ENCODE data around the gene ATIC.

The ATIC gene

DNA sequence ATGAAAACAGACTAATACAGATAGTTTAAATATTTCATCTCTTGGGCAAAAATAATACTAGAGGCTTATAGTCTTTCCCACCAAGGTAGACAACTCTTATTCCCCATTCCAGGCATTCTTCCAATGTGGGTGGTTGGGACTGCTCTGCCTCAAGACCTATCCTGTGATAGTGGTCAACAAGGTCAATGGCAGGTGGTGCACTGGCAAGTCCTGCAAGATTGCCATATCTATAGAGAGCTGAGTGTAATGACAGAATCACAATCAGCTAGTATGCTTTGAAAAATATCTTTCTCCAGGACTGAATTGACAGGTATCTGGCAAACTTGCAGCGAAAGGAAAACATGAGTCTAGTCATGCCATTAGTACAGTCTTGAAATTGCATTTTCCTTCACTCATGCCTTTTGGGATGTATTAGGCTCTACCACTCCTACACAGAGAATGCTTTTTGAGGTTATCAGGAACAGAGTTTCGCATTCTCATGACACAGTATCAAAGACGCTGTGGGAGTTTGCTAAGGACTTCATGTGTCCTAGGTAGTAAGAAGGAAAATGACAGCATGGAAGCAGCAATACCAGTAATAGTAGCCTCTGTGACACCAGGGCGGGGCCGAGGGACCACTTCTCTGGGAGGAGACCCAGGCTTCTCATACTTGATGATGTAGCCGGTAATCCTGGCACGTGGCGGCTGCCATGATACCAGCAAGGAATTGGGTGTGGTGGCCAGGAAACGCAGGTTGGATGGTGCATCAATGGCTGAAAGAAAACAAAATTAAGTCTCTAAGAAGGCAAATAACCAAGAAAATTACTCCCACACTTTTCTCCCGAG, 63.0 kb downstream of the ATIC start:
- TF ChIP-seq, protein P1, sequence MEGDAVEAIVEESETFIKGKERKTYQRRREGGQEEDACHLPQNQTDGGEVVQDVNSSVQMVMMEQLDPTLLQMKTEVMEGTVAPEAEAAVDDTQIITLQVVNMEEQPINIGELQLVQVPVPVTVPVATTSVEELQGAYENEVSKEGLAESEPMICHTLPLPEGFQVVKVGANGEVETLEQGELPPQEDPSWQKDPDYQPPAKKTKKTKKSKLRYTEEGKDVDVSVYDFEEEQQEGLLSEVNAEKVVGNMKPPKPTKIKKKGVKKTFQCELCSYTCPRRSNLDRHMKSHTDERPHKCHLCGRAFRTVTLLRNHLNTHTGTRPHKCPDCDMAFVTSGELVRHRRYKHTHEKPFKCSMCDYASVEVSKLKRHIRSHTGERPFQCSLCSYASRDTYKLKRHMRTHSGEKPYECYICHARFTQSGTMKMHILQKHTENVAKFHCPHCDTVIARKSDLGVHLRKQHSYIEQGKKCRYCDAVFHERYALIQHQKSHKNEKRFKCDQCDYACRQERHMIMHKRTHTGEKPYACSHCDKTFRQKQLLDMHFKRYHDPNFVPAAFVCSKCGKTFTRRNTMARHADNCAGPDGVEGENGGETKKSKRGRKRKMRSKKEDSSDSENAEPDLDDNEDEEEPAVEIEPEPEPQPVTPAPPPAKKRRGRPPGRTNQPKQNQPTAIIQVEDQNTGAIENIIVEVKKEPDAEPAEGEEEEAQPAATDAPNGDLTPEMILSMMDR (IDR thresholded peaks at IDR 0.05; ENCODE audit: low read length, missing control alignments): no peak
- DNase-seq (ENCODE audit: low read depth): no peak
- H3K4me3 ChIP-seq (replicated peaks; ENCODE audit: low read depth, low read length): no peak overlapping the region

DNA sequence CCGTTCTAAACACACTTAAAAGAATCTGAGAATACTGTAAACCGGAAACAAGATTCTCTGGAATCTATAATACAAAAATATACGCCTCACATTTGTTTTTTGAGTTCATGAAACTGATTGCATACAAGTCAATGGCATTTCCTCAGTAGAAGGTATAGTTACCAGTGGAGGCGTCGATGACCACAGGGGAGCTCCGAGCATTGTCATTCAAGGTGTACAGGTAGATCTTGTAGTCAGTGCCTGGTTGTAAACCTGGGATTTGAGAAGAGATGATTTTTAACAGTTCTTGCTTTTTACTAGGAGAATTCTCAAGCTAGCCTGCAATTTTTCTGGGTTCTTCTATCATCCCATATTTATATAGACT, 63.6 kb downstream of the ATIC start:
- no peak for DNase-seq (ENCODE audit: low read depth)
- TF ChIP-seq, protein P1 (IDR thresholded peaks at IDR 0.05; ENCODE audit: low read length, missing control alignments): no peak
- H3K4me3 ChIP-seq (replicated peaks; ENCODE audit: low read depth, low read length): no peak overlapping the region

DNA sequence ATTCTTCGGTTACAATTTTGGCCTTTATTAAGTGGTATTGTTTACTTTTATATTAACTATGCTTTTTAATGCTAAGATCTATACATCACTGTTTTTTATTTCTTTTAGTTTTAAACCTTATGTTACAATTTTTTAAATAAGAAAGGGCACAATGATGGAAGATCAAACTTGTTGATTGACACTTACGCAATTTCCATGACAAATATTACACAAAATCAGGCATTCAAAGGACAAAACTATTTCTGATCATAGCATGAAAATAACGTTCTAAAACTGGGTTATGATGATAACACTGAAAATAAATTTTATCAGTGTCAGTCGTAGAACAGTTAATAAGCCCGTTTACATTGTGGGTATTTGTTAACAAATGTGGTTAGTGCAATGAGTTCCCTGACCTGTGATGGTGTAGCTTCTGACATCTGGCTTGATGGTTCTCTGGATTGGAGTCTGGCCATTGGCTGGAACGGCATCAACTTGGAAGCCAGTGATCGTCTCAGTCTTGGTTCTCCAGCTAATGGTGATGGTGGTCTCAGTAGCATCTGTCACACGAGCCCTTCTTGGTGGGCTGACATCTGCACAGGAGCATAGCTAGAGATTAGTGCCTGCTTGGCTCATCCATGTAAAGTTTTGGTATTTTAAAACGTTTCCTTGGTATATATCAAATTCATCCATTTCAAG, 64.4 kb downstream of the ATIC start:
- H3K4me3 ChIP-seq (replicated peaks; ENCODE audit: low read depth, low read length): no peak overlapping the region
- DNase-seq (ENCODE audit: low read depth): no peak
- TF ChIP-seq, protein P1 (IDR thresholded peaks at IDR 0.05; ENCODE audit: low read length, missing control alignments): no peak

DNA sequence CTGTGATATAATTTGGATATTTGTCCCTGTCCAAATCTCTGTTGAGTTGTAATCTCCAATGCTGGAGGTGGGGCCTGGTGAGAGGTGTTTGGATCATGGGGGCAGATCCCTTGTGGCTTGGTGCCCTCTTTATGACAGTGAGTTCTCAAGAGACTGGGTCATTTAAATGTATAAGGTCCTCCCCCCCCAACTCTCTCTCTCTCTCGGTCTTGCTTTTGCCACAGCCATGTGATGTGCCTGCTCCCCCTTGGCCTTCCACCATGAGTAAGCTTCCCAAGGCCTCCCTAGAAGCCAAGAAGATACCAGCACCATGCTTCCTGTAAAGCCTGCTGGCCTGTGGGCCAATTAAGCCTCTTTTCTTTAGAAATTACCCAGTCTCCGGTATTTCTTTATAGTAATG, 65.4 kb downstream of the ATIC start:
- TF ChIP-seq, protein P1 (IDR thresholded peaks at IDR 0.05; ENCODE audit: low read length, missing control alignments): no peak
- no peak overlapping the region for H3K4me3 ChIP-seq (replicated peaks; ENCODE audit: low read depth, low read length)
- peak; percentile 64 for DNase-seq (ENCODE audit: low read depth)

DNA sequence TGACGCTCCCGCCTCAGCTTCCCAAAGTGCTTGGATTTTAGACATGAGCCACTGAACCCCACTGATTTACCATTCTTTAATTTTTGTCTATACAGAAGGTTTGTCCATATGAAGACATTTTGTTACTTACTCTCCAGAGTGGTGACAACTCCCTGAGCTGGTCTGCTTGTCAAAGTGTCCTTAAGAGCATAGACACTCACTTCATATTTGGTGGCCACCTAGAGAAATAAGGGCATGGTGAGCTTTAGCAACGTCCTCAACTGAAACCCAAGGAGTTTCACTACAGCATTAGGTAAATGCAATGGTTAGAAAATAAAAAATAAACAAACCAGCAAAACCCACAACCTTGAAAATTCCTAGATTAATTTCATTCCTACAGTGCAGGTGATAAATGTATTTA, 66.2 kb downstream of the ATIC start:
- no peak overlapping the region for H3K4me3 ChIP-seq (replicated peaks; ENCODE audit: low read depth, low read length)
- TF ChIP-seq, protein P1 (IDR thresholded peaks at IDR 0.05; ENCODE audit: low read length, missing control alignments): no peak
- DNase-seq (ENCODE audit: low read depth): no peak

DNA sequence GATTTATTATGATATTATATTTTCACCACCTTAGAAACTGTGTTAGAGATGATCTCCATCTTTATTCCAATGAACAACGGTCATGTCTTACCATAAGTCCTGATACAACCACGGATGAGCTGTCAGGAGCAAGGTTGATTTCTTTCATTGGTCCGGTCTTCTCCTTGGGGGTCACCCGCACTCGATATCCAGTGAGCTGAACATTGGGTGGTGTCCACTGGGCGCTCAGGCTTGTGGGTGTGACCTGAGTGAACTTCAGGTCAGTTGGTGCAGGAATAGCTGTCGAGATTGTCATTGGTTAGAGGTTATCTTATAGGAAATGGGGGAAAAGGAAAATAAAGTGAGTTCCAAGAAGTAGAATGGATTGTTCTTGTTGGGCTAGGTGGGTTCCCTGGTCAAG, 67.2 kb downstream of the ATIC start:
- TF ChIP-seq, protein P1 (IDR thresholded peaks at IDR 0.05; ENCODE audit: low read length, missing control alignments): no peak
- no peak overlapping the region for H3K4me3 ChIP-seq (replicated peaks; ENCODE audit: low read depth, low read length)
- DNase-seq (ENCODE audit: low read depth): no peak
